Naive thymus-derived CD8-positive, alpha-beta T cell (primary cell): ENCODE measurements around the gene ADSL. TPM values are rescaled to one million over a fixed set of nuclear protein-coding genes. Genes with fewer than 3 reads are reported as not detected.

ENCODE experiments used
- ATAC-seq, 2 donors: fragments of 150-1000 bp; cut with Tn5 transposase in 1 of 2; sonication (Bioruptor Pico), chemical (Tn5 transposase) in 1 of 2; 1 replicate in 1 of 2; 2 replicates in 1 of 2; pipeline ENCODE4 v1.10.0; 2021; ENCODE audit warnings: mild to moderate bottlenecking in 2 of 2, moderate library complexity in 2 of 2
- POLR2A ChIA-PET: fragments of 350-600 bp; sonication (Branson Sonifier 250); formaldehyde crosslinking; loops from one replicate; lab custom pipeline; 2021; ENCODE audit warnings: antibody characterized with exemption; lab: Charles Lee
- DNase-seq, 10 donors: peaks; one replicate each; pipeline versions ENCODE4 v3.0.0 to v3.0.0-alpha.2; 2020 to 2022
- H3K27ac Mint-ChIP-seq, 10 donors: one replicate each; pipeline ENCODE4 v1.8.0; 2020 to 2022; ENCODE audit warnings: mild to moderate bottlenecking in 10 of 10, mixed read lengths in 10 of 10, moderate library complexity in 4 of 10, inconsistent platforms in 1 of 10
- H3K27me3 Mint-ChIP-seq, 5 donors: one replicate each; pipeline ENCODE4 v1.8.0; 2021 to 2022; ENCODE audit warnings: mixed read lengths in 5 of 5
- H3K36me3 Mint-ChIP-seq, 3 donors: one replicate each; pipeline ENCODE4 v1.8.0; 2020 to 2022; ENCODE audit warnings: mixed read lengths in 3 of 3, mild to moderate bottlenecking in 2 of 3, inconsistent platforms in 1 of 3
- H3K4me1 Mint-ChIP-seq, 4 donors: one replicate each; pipeline ENCODE4 v1.8.0; 2021 to 2022; ENCODE audit warnings: mixed read lengths in 4 of 4
- H3K4me3 Mint-ChIP-seq, 10 donors: one replicate each; pipeline ENCODE4 v1.8.0; 2020 to 2022; ENCODE audit warnings: mild to moderate bottlenecking in 10 of 10, mixed read lengths in 10 of 10, moderate library complexity in 6 of 10, inconsistent platforms in 1 of 10
- H3K9me3 Mint-ChIP-seq, 9 donors: one replicate each; pipeline ENCODE4 v1.8.0; 2020 to 2022; ENCODE audit warnings: mixed read lengths in 9 of 9, mild to moderate bottlenecking in 3 of 9, inconsistent platforms in 1 of 9, moderate library complexity in 1 of 9
- polyA plus RNA-seq, 3 donors: library from polyadenylated mRNA; unstranded; fragments of 300-500 nt; fragmentation: Illumina TruSeq; gene quantifications; one replicate each; pipeline ENCODE4 v1.2.3, GENCODE V29; 2021
- total RNA-seq, 8 experiments: library from RNA in 2 of 8; stranded (reverse) in 2 of 8; gene quantifications; one replicate each; pipeline ENCODE4 v1.2.3 and lab custom pipeline; 2021 to 2026

ADSL gene
- total and polyA plus RNA-seq, 5 experiments from 2014 or later, result 63.2 to 130 (median 97.0) TPM

GRCh38 chr22:40420341-40421081, 74.2 kb downstream of the ADSL start:
- H3K4me1 Mint-ChIP-seq, result peaks cover 31 to 61% (median 43%) of the 10 kb centered on the region in 4 donors
- H3K36me3 Mint-ChIP-seq, result peaks cover 1 to 72% (median 5%) of the 10 kb centered on the region in 3 donors
- no peak overlapping the region for H3K4me3 Mint-ChIP-seq
- H3K27ac Mint-ChIP-seq, result peak overlapping the region in 3 of 10 donors; percentile 15 to 95 (median 69)
- DNase-seq (peak in 1 of 10 donors; percentile 60), ATAC-seq (no peak)
- H3K9me3 Mint-ChIP-seq, result peaks cover 0 to 2% (median 0%) of the 10 kb centered on the region in 9 donors
- no peaks in the 10 kb centered on the region for H3K27me3 Mint-ChIP-seq
- POLR2A ChIA-PET, result interaction anchor here (1.4 to 2.0 kb wide), 2 partner anchors 11 to 21 kb away, joined by 3 to 11 read pairs; no protein-coding TSS in a partner anchor

- Mint-ChIP-seq H3K4me1 (peaks cover 26 to 57% (median 38%) of the 10 kb centered on the region in 4 donors), H3K4me3 (no peak overlapping the region), H3K27me3 (no peaks in the 10 kb centered on the region), H3K36me3 (peaks cover 1 to 73% (median 5%) of the 10 kb centered on the region in 3 donors), H3K9me3 (peaks cover 0 to 2% (median 0%) of the 10 kb centered on the region in 9 donors), H3K27ac (peak overlapping the region in 4 of 10 donors; percentile 15 to 95 (median 52))
- DNase-seq, result no peak
- no peak for ATAC-seq
- POLR2A ChIA-PET, result interaction anchor here (0.6 to 2.0 kb wide), 2 partner anchors 11 to 252 kb away, joined by 4 to 11 read pairs; no protein-coding TSS in a partner anchor
These were observed 74.7 kb downstream of the ADSL start for GRCh38 chr22:40421082-40421350.

- peak overlapping the region in 1 of 10 donors; percentile 12 for H3K4me3 Mint-ChIP-seq
- peaks cover 0 to 2% (median 0%) of the 10 kb centered on the region in 9 donors for H3K9me3 Mint-ChIP-seq
- no peak for ATAC-seq
- H3K36me3 Mint-ChIP-seq, result peaks cover 0 to 74% (median 1%) of the 10 kb centered on the region in 3 donors
- H3K4me1 Mint-ChIP-seq, result peaks cover 25 to 57% (median 33%) of the 10 kb centered on the region in 4 donors
- POLR2A ChIA-PET, result no interaction called here
- H3K27me3 Mint-ChIP-seq, result no peaks in the 10 kb centered on the region
- peak overlapping the region in 9 of 10 donors; percentile 1 to 95 (median 80) for H3K27ac Mint-ChIP-seq
- no peak for DNase-seq
These were observed 75.6 kb downstream of the ADSL start for GRCh38 chr22:40421941-40422340.

- no peak overlapping the region for H3K4me3 Mint-ChIP-seq
- no peak for ATAC-seq
- peaks cover 22 to 55% (median 34%) of the 10 kb centered on the region in 4 donors for H3K4me1 Mint-ChIP-seq
- peak overlapping the region in 9 of 10 donors; percentile 10 to 95 (median 78) for H3K27ac Mint-ChIP-seq
- POLR2A ChIA-PET, result no interaction called here
- H3K27me3 Mint-ChIP-seq, result no peaks in the 10 kb centered on the region
- H3K9me3 Mint-ChIP-seq, result peaks cover 0 to 2% (median 0%) of the 10 kb centered on the region in 9 donors
- DNase-seq, result no peak
- H3K36me3 Mint-ChIP-seq, result peaks cover 0 to 78% (median 3%) of the 10 kb centered on the region in 3 donors
These were observed 76.4 kb downstream of the ADSL start for GRCh38 chr22:40422558-40423309.

GRCh38 chr22:40423310-40423688, 77.0 kb downstream of the ADSL start:
- ATAC-seq (no peak), DNase-seq (no peak)
- Mint-ChIP-seq H3K27me3 (no peaks in the 10 kb centered on the region), H3K9me3 (peaks cover 0 to 2% (median 0%) of the 10 kb centered on the region in 9 donors), H3K4me3 (no peak overlapping the region), H3K27ac (peak overlapping the region in 5 of 10 donors; percentile 70 to 95 (median 75)), H3K4me1 (peaks cover 19 to 49% (median 31%) of the 10 kb centered on the region in 4 donors), H3K36me3 (peaks cover 0 to 79% (median 3%) of the 10 kb centered on the region in 3 donors)
- POLR2A ChIA-PET, result interaction anchor here (4.9 kb wide), 1 partner anchor 8 kb away, joined by 18 read pairs; no protein-coding TSS in a partner anchor

- Mint-ChIP-seq H3K36me3 (peaks cover 3 to 86% (median 9%) of the 10 kb centered on the region in 3 donors), H3K27ac (peak overlapping the region in 6 of 10 donors; percentile 6 to 86 (median 64)), H3K4me1 (peaks cover 23 to 53% (median 34%) of the 10 kb centered on the region in 4 donors)
These were observed 77.8 kb downstream of the ADSL start for GRCh38 chr22:40423882-40424640.

GRCh38 chr22:40425082-40425481, 78.8 kb downstream of the ADSL start:
- Mint-ChIP-seq H3K27ac (peak overlapping the region in 5 of 10 donors; percentile 29 to 73 (median 40)), H3K4me1 (peaks cover 20 to 54% (median 35%) of the 10 kb centered on the region in 4 donors), H3K4me3 (no peak overlapping the region), H3K36me3 (peaks cover 4 to 91% (median 17%) of the 10 kb centered on the region in 3 donors), H3K27me3 (no peaks in the 10 kb centered on the region), H3K9me3 (peaks cover 0 to 2% (median 0%) of the 10 kb centered on the region in 9 donors)
- ATAC-seq (no peak), DNase-seq (no peak)
- POLR2A ChIA-PET, result interaction anchor here (0.6 to 4.9 kb wide), 2 partner anchors 9 to 137 kb away, joined by 4 to 18 read pairs; no protein-coding TSS in a partner anchor

More at GRCh38 chr22:40423882-40424640, 77.8 kb downstream of the ADSL start:
- DNase-seq, result no peak
- ATAC-seq, result no peak
- Mint-ChIP-seq H3K9me3 (peaks cover 0 to 2% (median 0%) of the 10 kb centered on the region in 9 donors), H3K4me3 (no peak overlapping the region), H3K27me3 (no peaks in the 10 kb centered on the region)
- POLR2A ChIA-PET, result interaction anchor here (0.6 to 4.9 kb wide), 2 partner anchors 8 to 307 kb away, joined by 4 to 18 read pairs; no protein-coding TSS in a partner anchor

GRCh38 chr22:40426594-40427333, 80.5 kb downstream of the ADSL start:
- DNase-seq (peak in 1 of 10 donors; percentile 57), ATAC-seq (no peak)
- Mint-ChIP-seq H3K36me3 (peaks cover 10 to 93% (median 18%) of the 10 kb centered on the region in 3 donors), H3K9me3 (peaks cover 0 to 2% (median 0%) of the 10 kb centered on the region in 9 donors), H3K27me3 (no peaks in the 10 kb centered on the region), H3K4me1 (peaks cover 27 to 58% (median 39%) of the 10 kb centered on the region in 4 donors), H3K4me3 (no peak overlapping the region), H3K27ac (peak overlapping the region; percentile 23 to 92 (median 64))
- POLR2A ChIA-PET, result interaction anchor here (1.2 to 4.9 kb wide), 2 partner anchors 11 to 16 kb away, joined by 3 to 18 read pairs; no protein-coding TSS in a partner anchor

GRCh38 chr22:40428796-40429195, 82.5 kb downstream of the ADSL start:
- peaks cover 10 to 92% (median 17%) of the 10 kb centered on the region in 3 donors for H3K36me3 Mint-ChIP-seq
- POLR2A ChIA-PET, result interaction anchor here (1.1 kb wide), 1 partner anchor 21 kb away, joined by 3 read pairs; no protein-coding TSS in a partner anchor
- no peaks in the 10 kb centered on the region for H3K9me3 Mint-ChIP-seq
- H3K27ac Mint-ChIP-seq, result peak overlapping the region in 8 of 10 donors; percentile 28 to 90 (median 70)
- DNase-seq (no peak), ATAC-seq (no peak)
- no peak overlapping the region for H3K4me3 Mint-ChIP-seq
- no peaks in the 10 kb centered on the region for H3K27me3 Mint-ChIP-seq
- peaks cover 23 to 49% (median 43%) of the 10 kb centered on the region in 4 donors for H3K4me1 Mint-ChIP-seq

- H3K4me3 Mint-ChIP-seq, result no peak overlapping the region
- H3K27ac Mint-ChIP-seq, result peak overlapping the region in 6 of 10 donors; percentile 53 to 79 (median 70)
- H3K4me1 Mint-ChIP-seq, result peaks cover 25 to 47% (median 46%) of the 10 kb centered on the region in 4 donors
- ATAC-seq (no peak), DNase-seq (no peak)
- no peaks in the 10 kb centered on the region for H3K27me3 Mint-ChIP-seq
- H3K9me3 Mint-ChIP-seq, result no peaks in the 10 kb centered on the region
- POLR2A ChIA-PET, result no interaction called here
- peaks cover 10 to 96% (median 17%) of the 10 kb centered on the region in 3 donors for H3K36me3 Mint-ChIP-seq
These were observed 83.2 kb downstream of the ADSL start for GRCh38 chr22:40429481-40429880.

- H3K4me3 Mint-ChIP-seq, result no peak overlapping the region
- ATAC-seq (no peak), DNase-seq (no peak)
- H3K36me3 Mint-ChIP-seq, result peaks cover 10 to 91% (median 17%) of the 10 kb centered on the region in 3 donors
- peaks cover 22 to 58% (median 48%) of the 10 kb centered on the region in 4 donors for H3K4me1 Mint-ChIP-seq
- H3K27ac Mint-ChIP-seq, result peak overlapping the region in 7 of 10 donors; percentile 22 to 88 (median 41)
- no peaks in the 10 kb centered on the region for H3K27me3 Mint-ChIP-seq
- no peaks in the 10 kb centered on the region for H3K9me3 Mint-ChIP-seq
- POLR2A ChIA-PET, result no interaction called here
These were observed 84.7 kb downstream of the ADSL start for GRCh38 chr22:40430991-40431390.
